Measurements from ENCODE around the gene ATP8A2.

GRCh38 chr13:25862156-25862555, 490.4 kb downstream of the ATP8A2 start:
- TF ChIP-seq TAF1 (IDR thresholded peaks at IDR 0.05; ENCODE audit: borderline replicate concordance, insufficient read depth, low read length) (no peak), FOXP2 (optimal IDR thresholded peaks at IDR 0.05; ENCODE audit: borderline replicate concordance, extremely low read depth, extremely low read length, insufficient read depth) (no peak)

Data from PFSK-1 (cell line).